IPS DF 6.9 (cell line): ENCODE measurements around the gene ATP2A1.
"Not testable (repeated sequence)": the region's sequence is repeated elsewhere in the genome, so short reads cannot be mapped to it uniquely, and the experiment has no call there.

Experiments used
- DNase-seq: peaks from one replicate; pipeline ENCODE4 v3.0.0-alpha.2; 2013; ENCODE audit warnings: low read depth, low spot score
- H3K27ac ChIP-seq: one replicate; pipeline ENCODE4 v1.5.1; 2013; ENCODE audit warnings: low read length, control low read depth
- H3K27me3 ChIP-seq: 2 replicates; pipeline ENCODE4 v1.6.1; 2013; ENCODE audit warnings: mild to moderate bottlenecking, low read length; ENCODE audit not compliant: control insufficient read depth, insufficient read depth
- H3K36me3 ChIP-seq: 2 replicates; pipeline ENCODE4 v1.6.1; 2013; ENCODE audit warnings: low read length; ENCODE audit not compliant: control insufficient read depth, insufficient read depth
- H3K4me1 ChIP-seq: 2 replicates; pipeline ENCODE4 v1.6.1; 2013; ENCODE audit warnings: low read length; ENCODE audit not compliant: control insufficient read depth, insufficient read depth
- H3K4me3 ChIP-seq: 2 replicates; pipeline ENCODE4 v1.5.1; 2013; ENCODE audit warnings: mild to moderate bottlenecking, low read length
- H3K9me3 ChIP-seq: 2 replicates; pipeline ENCODE4 v1.6.1; 2013; ENCODE audit warnings: low read length, inconsistent platforms; ENCODE audit not compliant: control insufficient read depth, insufficient read depth
- WGBS: extraction: QIAGEN DNeasy Blood & Tissue Kit; methylation state at CpG from one replicate; pipeline ENCODE4 v1.1.7; 2013; ENCODE audit warnings: mixed read lengths, missing lambda C conversion rate; ENCODE audit not compliant: insufficient read length, insufficient coverage; 5-methylcytosine and 5-hydroxymethylcytosine counted together

Gene ATP2A1

DNA sequence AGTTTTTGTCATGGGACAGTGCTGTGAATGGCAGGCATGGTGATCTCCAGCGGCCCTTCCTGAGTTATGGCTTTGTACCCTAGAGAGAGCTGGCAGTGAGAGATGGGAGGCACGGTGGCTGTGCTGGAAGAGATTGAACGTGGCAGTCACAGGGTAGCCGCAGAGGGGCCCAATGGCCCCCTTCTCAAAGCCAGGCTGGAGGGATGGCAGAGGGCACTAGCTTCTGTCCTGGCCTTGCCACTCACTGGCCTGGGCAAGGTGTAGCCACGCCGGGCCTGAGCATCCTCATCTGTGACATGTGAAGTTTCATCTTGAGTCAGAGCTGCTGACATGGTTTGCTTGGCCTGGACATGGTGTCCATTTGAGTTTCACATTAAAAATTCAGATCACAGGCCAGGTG is 3.9 kb upstream of the ATP2A1 start:
- no peak for DNase-seq
- no CpG with 5 or more reads among the region's 6 CpGs for WGBS
- Histone ChIP-seq H3K36me3 (peaks cover 20% of the 10 kb centered on the region), H3K4me3 (no peak overlapping the region), H3K9me3 (no peaks in the 10 kb centered on the region), H3K27me3 (no peaks in the 10 kb centered on the region), H3K27ac (no peak overlapping the region), H3K4me1 (no peaks in the 10 kb centered on the region)

DNA sequence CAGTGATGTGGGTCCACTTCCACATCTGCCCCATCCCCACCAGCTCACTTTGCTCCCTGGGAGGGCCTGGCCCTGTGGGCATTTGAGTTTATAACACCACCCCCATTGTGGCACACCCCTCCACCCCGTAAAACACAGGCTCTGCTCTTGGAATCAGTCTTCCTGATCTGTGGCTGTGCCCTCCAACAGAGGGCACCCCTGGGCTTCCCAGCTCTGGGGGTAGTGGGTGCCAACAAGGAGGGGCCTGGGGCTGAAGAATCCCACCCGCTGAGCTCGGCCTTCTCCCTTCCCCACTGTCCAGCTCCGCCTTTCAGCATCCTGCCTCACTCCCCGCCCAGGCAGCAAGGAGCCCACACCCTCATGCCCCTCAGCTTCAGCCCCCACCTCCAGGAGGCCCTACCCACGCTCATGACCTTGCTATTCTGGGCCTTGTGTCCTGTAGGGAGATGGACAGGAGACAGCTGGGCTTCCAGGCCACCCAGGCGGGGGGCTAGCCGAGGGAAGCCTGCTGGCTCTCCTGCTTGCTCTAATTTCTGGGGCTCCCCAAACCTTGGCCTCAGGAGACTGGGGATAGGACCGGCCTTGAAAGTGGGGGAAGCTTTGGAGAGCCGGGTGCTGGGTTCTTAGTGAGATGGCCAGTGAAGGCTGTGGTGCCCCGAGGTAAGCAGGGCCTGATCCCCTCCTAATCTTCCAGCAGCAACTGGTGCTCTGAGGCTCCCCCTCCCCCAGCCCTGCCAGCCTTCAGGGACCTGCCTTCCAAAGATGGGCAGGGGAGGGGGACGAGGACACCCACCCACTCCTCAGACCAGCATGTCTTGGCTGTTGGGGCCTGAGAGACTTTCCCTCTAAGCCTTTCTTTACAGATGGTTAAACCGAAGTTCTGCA is 2.9 kb upstream of the ATP2A1 start:
- Histone ChIP-seq H3K9me3 (no peaks in the 10 kb centered on the region), H3K4me3 (no peak overlapping the region), H3K27me3 (no peaks in the 10 kb centered on the region), H3K4me1 (no peaks in the 10 kb centered on the region), H3K27ac (no peak overlapping the region), H3K36me3 (peaks cover 13% of the 10 kb centered on the region)
- no peak for DNase-seq
- no CpG with 5 or more reads among the region's 13 CpGs for WGBS

DNA sequence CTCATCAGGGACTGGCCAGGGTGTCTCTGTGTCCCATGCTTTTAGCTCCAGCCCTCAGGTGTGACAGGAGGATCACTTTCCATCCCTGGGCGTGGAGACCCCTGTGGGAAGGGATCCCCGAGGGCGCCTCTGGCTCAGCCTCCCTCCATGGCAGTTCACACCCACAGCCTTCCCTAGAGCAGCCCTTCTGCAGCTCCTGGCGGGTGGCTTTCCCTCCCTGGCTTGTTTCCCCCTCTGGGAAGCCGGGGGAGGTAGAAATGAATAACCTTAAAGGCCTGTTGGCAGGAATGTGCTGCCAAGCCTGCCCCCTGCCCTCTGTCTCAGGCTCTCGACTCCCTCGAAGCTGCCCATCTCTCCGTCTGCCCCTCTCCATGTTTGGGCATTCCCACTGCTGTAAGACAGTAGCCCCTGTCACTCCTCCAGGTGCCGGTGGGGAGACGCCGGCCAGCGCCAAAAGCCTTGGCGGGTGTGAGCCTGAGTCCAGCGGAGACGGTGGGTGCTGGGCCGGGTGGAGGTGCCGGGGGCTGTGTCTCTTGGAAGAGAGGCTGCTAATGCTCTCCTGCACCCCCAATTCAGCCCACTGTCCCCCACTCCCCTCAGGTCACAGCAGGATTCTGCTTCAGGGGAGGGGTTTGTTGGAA is 2.1 kb upstream of the ATP2A1 start:
- H3K9me3 ChIP-seq, result no peaks in the 10 kb centered on the region
- WGBS, result no CpG with 5 or more reads among the region's 17 CpGs
- no peak overlapping the region for H3K27ac ChIP-seq
- H3K27me3 ChIP-seq, result no peaks in the 10 kb centered on the region
- no peak for DNase-seq
- no peak overlapping the region for H3K4me3 ChIP-seq
- peaks cover 3% of the 10 kb centered on the region; the same call in 1 of the 2 replicates for H3K4me1 ChIP-seq
- H3K36me3 ChIP-seq, result peaks cover 13% of the 10 kb centered on the region

DNA sequence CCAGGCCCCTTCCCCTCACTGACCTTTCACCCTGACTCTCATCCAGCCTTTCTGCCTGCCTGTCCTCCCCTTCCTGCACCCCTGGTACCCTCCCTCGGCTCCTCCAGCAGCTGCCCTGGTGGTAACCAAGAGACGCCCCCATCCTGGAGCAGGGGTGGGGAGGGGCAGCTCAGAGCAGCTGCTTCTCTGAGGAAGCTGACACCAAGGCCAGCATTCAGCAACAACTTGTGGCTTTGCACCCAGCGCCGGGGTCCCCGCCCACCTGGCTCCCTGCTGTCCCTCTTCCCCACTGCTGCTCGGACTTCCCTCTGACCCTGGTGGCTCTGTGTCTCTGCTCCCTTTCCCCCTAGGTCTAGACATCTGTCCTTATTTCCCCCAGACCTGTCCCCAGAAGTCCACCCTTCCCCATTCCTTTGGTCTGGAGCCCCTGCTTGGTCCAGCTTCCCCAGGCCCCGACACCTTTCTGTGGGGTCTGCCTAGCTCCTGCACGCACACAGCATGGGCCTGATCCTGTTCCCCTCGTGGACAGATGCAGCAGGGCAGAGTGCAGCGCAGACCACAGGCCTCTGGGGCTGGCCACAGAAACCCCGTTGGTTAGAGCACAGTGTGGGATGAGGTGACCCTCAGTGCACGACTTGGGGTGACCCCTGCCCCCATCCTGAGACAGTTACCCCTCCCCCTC is 1.2 kb upstream of the ATP2A1 start:
- Histone ChIP-seq H3K9me3 (no peaks in the 10 kb centered on the region), H3K4me3 (no peak overlapping the region), H3K4me1 (peaks cover 3% of the 10 kb centered on the region; the same call in 1 of the 2 replicates), H3K27me3 (no peaks in the 10 kb centered on the region), H3K27ac (no peak overlapping the region), H3K36me3 (peaks cover 10% of the 10 kb centered on the region)
- no peak for DNase-seq
- no CpG with 5 or more reads among the region's 12 CpGs for WGBS

DNA sequence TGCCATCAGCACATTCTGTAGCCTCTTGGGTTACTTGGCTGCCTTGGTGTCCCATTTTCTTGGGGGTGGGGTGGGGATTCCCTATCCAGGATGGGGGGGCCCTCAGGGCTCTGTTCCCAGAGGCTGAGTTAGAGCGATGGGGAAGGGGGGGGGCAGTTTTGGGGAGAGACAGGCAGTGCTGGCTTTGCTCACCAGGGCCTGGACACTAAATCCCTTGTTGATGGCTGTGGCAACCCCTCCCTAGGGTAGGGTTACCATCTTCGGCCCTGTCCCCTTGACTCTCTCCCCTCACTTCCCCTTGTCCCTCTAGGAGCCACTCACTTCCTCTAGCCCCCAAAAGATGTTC is 660 bp upstream of the ATP2A1 start:
- Histone ChIP-seq H3K27me3 (no peaks in the 10 kb centered on the region), H3K4me3 (no peak overlapping the region), H3K9me3 (no peaks in the 10 kb centered on the region), H3K27ac (no peak overlapping the region), H3K4me1 (peaks cover 6% of the 10 kb centered on the region; the same call in 1 of the 2 replicates), H3K36me3 (peaks cover 7% of the 10 kb centered on the region)
- no peak for DNase-seq
- no CpG with 5 or more reads among the region's 2 CpGs for WGBS

DNA sequence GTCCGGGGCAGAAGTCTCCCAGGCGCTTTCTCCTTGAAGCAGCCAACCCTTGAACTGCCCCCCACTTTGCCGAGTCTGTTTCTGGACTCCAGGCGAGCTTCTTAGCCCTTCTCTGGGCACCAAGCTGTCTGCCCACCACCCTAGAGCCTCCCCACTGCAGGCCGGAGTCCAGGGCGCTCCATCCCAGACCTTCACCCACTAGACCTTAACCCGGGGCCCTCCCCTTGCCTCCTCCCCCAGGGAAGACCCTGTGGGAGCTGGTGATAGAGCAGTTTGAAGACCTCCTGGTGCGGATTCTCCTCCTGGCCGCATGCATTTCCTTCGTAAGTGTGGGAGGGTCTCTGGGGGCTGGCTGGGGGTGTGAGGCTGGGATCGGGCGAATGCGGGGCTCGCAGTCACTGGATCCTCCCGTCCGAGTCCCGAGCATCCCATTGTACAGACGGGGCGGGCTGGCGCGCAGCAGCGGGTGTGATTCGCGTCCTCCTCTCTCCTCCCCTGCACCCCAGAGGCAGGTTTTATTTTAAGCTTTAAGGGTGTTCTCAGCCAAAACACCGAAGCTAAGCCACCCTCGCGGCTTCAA is 1.1 kb downstream of the ATP2A1 start:
- Histone ChIP-seq H3K27ac (no peak overlapping the region), H3K9me3 (no peaks in the 10 kb centered on the region), H3K4me3 (peak overlapping the region; percentile 65; the same call in 1 of the 2 replicates), H3K4me1 (peaks cover 10% of the 10 kb centered on the region), H3K36me3 (no peaks in the 10 kb centered on the region), H3K27me3 (no peaks in the 10 kb centered on the region)
- no peak for DNase-seq
- no CpG with 5 or more reads among the region's 27 CpGs for WGBS

DNA sequence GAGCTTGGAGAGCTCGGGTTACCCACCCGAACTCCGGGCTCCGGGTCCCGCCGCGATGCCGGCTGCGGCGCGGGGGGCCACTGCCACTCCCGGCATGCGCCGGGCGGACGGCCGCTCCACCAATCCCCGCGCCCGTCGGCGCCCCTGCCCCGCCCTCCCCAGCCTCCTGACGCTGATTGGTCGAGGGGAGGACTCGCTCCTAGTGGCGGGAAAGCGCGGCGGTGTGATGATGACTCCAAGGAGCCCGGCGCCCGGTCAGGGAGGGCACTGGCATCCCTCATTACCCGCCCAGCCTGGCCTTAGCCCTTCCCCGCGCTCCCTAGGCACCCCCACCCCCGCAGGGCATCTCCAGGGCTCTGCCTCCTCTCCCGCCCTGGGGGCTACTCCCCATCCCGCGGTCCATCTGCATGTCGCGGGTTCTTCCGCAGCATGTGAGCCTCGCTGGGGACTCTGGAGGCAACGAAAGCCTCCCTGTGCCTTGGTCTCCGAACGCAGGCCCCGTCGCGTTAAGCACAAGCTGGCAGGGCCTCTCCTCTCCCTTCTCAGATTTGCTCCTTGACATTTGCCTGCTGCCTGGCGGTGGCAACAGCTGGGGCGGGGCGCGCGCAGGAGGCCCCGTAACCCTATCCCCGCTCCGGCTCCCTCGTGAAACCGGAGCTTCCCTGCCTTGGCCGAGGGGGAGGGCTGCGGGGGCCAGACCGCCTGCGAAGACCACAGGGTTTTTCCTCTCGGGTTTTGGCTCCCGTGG is 1.7 kb downstream of the ATP2A1 start:
- Histone ChIP-seq H3K27ac (no peak overlapping the region), H3K4me1 (peaks cover 10% of the 10 kb centered on the region)
- no CpG with 5 or more reads among the region's 66 CpGs for WGBS

DNA sequence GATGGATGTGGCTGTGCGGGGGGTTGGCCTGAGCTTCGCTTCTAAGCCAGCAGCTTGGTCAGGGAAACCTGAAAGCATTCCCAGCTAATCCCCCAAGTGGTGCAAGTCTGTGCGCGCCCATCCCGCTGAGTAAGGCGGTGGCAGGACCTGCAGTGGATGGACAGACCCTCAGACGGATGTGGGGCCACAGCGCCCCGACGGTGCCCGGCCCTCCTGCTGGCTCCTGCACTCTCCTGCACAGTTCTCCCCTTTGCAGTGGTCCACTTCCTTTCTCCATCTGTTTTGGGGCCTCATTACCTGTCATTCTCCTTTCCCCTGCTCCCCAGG is 2.3 kb downstream of the ATP2A1 start:
- DNase-seq, result no peak
- Histone ChIP-seq H3K4me3 (no peak overlapping the region; the same call in 1 of the 2 replicates), H3K27me3 (no peaks in the 10 kb centered on the region), H3K36me3 (no peaks in the 10 kb centered on the region), H3K27ac (no peak overlapping the region), H3K4me1 (peaks cover 10% of the 10 kb centered on the region), H3K9me3 (no peaks in the 10 kb centered on the region)
- WGBS, result no CpG with 5 or more reads among the region's 11 CpGs

More for the DNA sequence above, 1.7 kb downstream of the ATP2A1 start:
- H3K4me3 ChIP-seq, result peak overlapping the region; percentile 65; the same call in 1 of the 2 replicates
- H3K36me3 ChIP-seq, result no peaks in the 10 kb centered on the region
- DNase-seq, result no peak
- no peaks in the 10 kb centered on the region for H3K9me3 ChIP-seq
- no peaks in the 10 kb centered on the region for H3K27me3 ChIP-seq

DNA sequence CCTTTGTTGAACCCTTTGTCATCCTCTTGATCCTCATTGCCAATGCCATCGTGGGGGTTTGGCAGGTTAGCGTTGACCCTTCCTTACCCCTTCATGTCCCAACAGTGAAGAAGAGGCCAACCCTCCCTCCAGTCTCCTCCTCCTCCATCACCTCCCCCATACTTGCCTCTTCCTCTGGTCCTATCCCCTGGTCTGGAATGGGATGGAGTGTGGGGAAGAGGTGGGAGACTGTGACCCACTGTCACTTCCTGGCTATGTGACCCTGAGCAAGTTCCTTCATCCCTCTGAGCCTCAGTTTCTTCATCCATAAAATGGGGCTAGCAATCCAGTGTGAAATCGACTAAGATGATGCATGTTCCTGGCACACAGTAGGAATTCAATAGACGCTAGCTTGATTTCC is 2.7 kb downstream of the ATP2A1 start:
- Histone ChIP-seq H3K4me3 (no peak overlapping the region; the same call in 1 of the 2 replicates), H3K4me1 (peaks cover 10% of the 10 kb centered on the region), H3K36me3 (no peaks in the 10 kb centered on the region), H3K9me3 (no peaks in the 10 kb centered on the region), H3K27ac (no peak overlapping the region), H3K27me3 (no peaks in the 10 kb centered on the region)
- WGBS, result no CpG with 5 or more reads among the region's 4 CpGs
- no peak for DNase-seq

DNA sequence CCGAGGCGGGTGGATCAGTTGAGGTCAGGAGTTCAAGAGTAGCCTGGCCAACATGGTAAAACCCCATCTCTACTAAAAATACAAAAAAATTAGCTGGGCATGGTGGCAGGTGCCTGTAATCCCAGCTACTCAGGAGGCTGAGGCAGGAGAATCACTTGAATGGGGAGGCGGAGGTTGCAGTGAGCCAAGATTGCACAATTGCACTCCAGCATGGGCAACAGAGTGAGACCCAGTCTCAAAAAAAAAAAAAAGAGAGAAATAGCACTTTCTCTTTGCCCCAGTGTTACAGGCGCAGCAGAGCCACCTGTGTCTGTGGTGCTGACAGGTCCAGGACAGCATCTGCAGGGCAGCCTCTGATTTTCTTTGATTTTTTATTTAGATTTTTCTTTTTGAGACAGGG is 3.3 kb downstream of the ATP2A1 start:
- H3K4me3 ChIP-seq, H3K27ac ChIP-seq, H3K27me3 ChIP-seq, H3K9me3 ChIP-seq, H3K36me3 ChIP-seq, DNase-seq: not testable (repeated sequence)
- no CpG with 5 or more reads among the region's 4 CpGs for WGBS
- H3K4me1 ChIP-seq, result peaks cover 10% of the 10 kb centered on the region
